K562 (cell line): ENCODE measurements around the gene THSD8. TPM values are rescaled to one million over a fixed set of nuclear protein-coding genes. Genes with fewer than 3 reads are reported as not detected.
A peak's percentile ranks its signal among the peaks of the same experiment; 100 is the strongest.

Experiments
- ATF2 ChIP-seq: sonication (generic); formaldehyde crosslinking; IDR thresholded peaks from 2 replicates; pipeline ENCODE4 v1.8.1; 2022; ENCODE audit warnings: missing genetic modification reagents
- E4F1 ChIP-seq: fragments of 250-450 bp; sonication (Bioruptor Pico); IDR thresholded peaks from 2 replicates; pipeline ENCODE4 v1.5.0; 2021; ENCODE audit warnings: mild to moderate bottlenecking, borderline replicate concordance
- ELF2 ChIP-seq: fragments of 250-450 bp; sonication (Bioruptor Pico); IDR thresholded peaks from 2 replicates; pipeline ENCODE4 v1.5.0; 2021; ENCODE audit warnings: mild to moderate bottlenecking
- HDAC1 ChIP-seq, 2 experiments: fragments of 450-650 bp; IDR thresholded peaks; 2 replicates each; pipeline ENCODE4 v1.6.1; 2016 to 2017; ENCODE audit warnings: inconsistent platforms in 1 of 2, mild to moderate bottlenecking in 1 of 2, moderate library complexity in 1 of 2
- HMBOX1 ChIP-seq: sonication (generic); IDR thresholded peaks from 2 replicates; pipeline ENCODE4 v1.6.1; 2016
- JUND ChIP-seq, 2 experiments: IDR thresholded peaks; 2 replicates in 1 of 2; 3 replicates in 1 of 2; pipeline ENCODE4 v1.6.1; 2011; ENCODE audit warnings: borderline replicate concordance in 2 of 2, low read depth in 2 of 2, low read length in 2 of 2, improper control_type of control experiment in 1 of 2, missing biosample characterization in 1 of 2, missing genetic modification characterization in 1 of 2, missing genetic modification reagents in 1 of 2
- KLF6 ChIP-seq: fragments of 250-450 bp; sonication (Bioruptor Pico); IDR thresholded peaks from 2 replicates; pipeline ENCODE4 v1.4.0; 2020; ENCODE audit warnings: mild to moderate bottlenecking, moderate library complexity, borderline replicate concordance
- MAZ ChIP-seq, 2 experiments: fragments of 450-650 bp in 1 of 2; sonication (generic) in 1 of 2; formaldehyde crosslinking; IDR thresholded peaks in 1 of 2; conservative IDR thresholded peaks in 1 of 2; 2 replicates each; pipeline versions ENCODE4 v1.4.0 to v1.5.0; 2020; ENCODE audit warnings: mild to moderate bottlenecking in 1 of 2, missing genetic modification reagents in 1 of 2
- MYBL2 ChIP-seq, 2 experiments: fragments of 450-650 bp in 1 of 2; sonication (generic) in 1 of 2; formaldehyde crosslinking in 1 of 2; IDR thresholded peaks; 2 replicates each; pipeline versions ENCODE4 v1.6.1 to v1.8.1; 2017 to 2022; ENCODE audit warnings: borderline replicate concordance in 1 of 2, inconsistent platforms in 1 of 2, low read depth in 1 of 2, mild to moderate bottlenecking in 1 of 2, missing genetic modification reagents in 1 of 2, moderate library complexity in 1 of 2
- MYC ChIP-seq, 2 experiments: fragments of 250-450 bp in 1 of 2; sonication (Bioruptor Pico) in 1 of 2; IDR thresholded peaks; 2 replicates each; pipeline versions ENCODE4 v1.5.1 to v1.6.1; 2012 to 2021; ENCODE audit warnings: low read depth in 2 of 2, borderline replicate concordance in 1 of 2, improper control_type of control experiment in 1 of 2, low read length in 1 of 2, mild to moderate bottlenecking in 1 of 2, moderate library complexity in 1 of 2
- NCOA4 ChIP-seq: fragments of 450-650 bp; IDR thresholded peaks from 2 replicates; pipeline ENCODE4 v1.6.1; 2018; ENCODE audit warnings: mild to moderate bottlenecking; ENCODE audit not compliant: partially characterized antibody
- SNIP1 ChIP-seq: fragments of 450-650 bp; IDR thresholded peaks from 2 replicates; pipeline ENCODE4 v1.7.1; 2017; ENCODE audit warnings: low read depth, mild to moderate bottlenecking
- SRSF3 ChIP-seq: fragments of 200-400 bp; formaldehyde crosslinking; IDR thresholded peaks from 2 replicates; pipeline ENCODE4 v1.6.1; 2016; ENCODE audit warnings: mild to moderate bottlenecking, low read length, moderate library complexity; ENCODE audit not compliant: insufficient read depth
- ZBTB9 ChIP-seq: fragments of 450-650 bp; formaldehyde crosslinking; IDR thresholded peaks from 2 replicates; pipeline ENCODE4 v1.4.0; 2020; ENCODE audit warnings: mild to moderate bottlenecking, moderate library complexity
- ZFP30 ChIP-seq: fragments of 250-450 bp; sonication (Bioruptor Pico); IDR thresholded peaks from 2 replicates; pipeline ENCODE4 v1.8.0; 2022; ENCODE audit warnings: moderate library complexity, mild to moderate bottlenecking, inconsistent platforms, borderline replicate concordance
- ZNF12 ChIP-seq: sonication (generic); formaldehyde crosslinking; IDR thresholded peaks from 2 replicates; pipeline ENCODE4 v1.4.0; 2020; ENCODE audit warnings: mild to moderate bottlenecking, missing genetic modification reagents
- ZNF584 ChIP-seq: fragments of 200-800 bp; sonication (Bioruptor generic); IDR thresholded peaks from 2 replicates; pipeline ENCODE4 v1.6.1; 2016; ENCODE audit warnings: low read depth, mild to moderate bottlenecking, missing genetic modification characterization, missing compliant biosample characterization
- ZNF778 ChIP-seq: fragments of 450-650 bp; formaldehyde crosslinking; IDR thresholded peaks from 2 replicates; pipeline ENCODE4 v1.4.0; 2020; ENCODE audit warnings: mild to moderate bottlenecking, moderate library complexity
- polyA plus RNA-seq, 8 experiments: library from polyadenylated mRNA; depleted of rRNA in 4 of 8; stranded (reverse) in 5 of 8; unstranded in 3 of 8; fragments of >200 nt; fragmentation: Nextera tagmentation in 2 of 8; fragmentation: Illumina TruSeq in 1 of 8; extraction: Ambion mirVana in 2 of 8; extraction: Trizol in 1 of 8; gene quantifications; 2 replicates each; pipeline versions ENCODE4 v1.2.1 to v1.2.3, GENCODE V29; 2011 to 2014; ENCODE audit warnings: inconsistent platforms in 1 of 8, missing spikeins in 1 of 8
- total RNA-seq, 7 experiments: library from RNA; depleted of rRNA in 6 of 7; stranded (reverse); fragments of >200 nt in 6 of 7; fragmentation: Illumina TruSeq in 2 of 7; extraction: Trizol in 2 of 7; gene quantifications; 2 replicates each; pipeline versions ENCODE4 v1.2.1 to v1.2.3, GENCODE V29; 2011 to 2021; ENCODE audit warnings: low replicate concordance in 1 of 7

Gene THSD8
- total and polyA plus RNA-seq, 9 of the 15 experiments (the other 6 are each of a cell fraction or from before 2014, with no cell fraction given): 8.4 to 42.4 (median 19.9) TPM; not detected in 2

GRCh38 chr19:12757544-12758274, 44.2 kb upstream of the THSD8 start (continued):
- TF ChIP-seq SRSF3 (no peak), ELF2 (CRISPR knock-in tag) (no peak), JUND (IDR thresholded peaks at IDR 0.05; ENCODE audit: borderline replicate concordance, low read depth, low read length) (peak; percentile 43; the same call in 1 of the 2 replicates), JUND (tag; IDR thresholded peaks at IDR 0.05; ENCODE audit: borderline replicate concordance, low read depth, low read length) (no peak; the same call in 2 of the 3 replicates), ZNF778 (no peak), ZNF584 (CRISPR knock-in tag) (no peak), HMBOX1 (no peak), NCOA4 (no peak), MYBL2 (IDR thresholded peaks at IDR 0.05; ENCODE audit: low read depth) (no peak), MYBL2 (CRISPR knock-in tag; IDR thresholded peaks at IDR 0.05; ENCODE audit: borderline replicate concordance) (no peak), KLF6 (no peak), E4F1 (CRISPR knock-in tag) (no peak), ZBTB9 (CRISPR knock-in tag) (no peak), MAZ (CRISPR knock-in tag; conservative IDR thresholded peaks at IDR 0.05 in 1 of 2, IDR thresholded peaks at IDR 0.05 in 1 of 2) (peak in 1 of 2 experiments; percentile 78; a peak in 2 of 4 replicates), ZFP30 (CRISPR knock-in tag) (no peak), MYC (IDR thresholded peaks at IDR 0.05; ENCODE audit: low read depth, low read length) (peak; percentile 61; the same call in 1 of the 2 replicates), MYC (CRISPR knock-in tag; IDR thresholded peaks at IDR 0.05; ENCODE audit: borderline replicate concordance, low read depth) (no peak), ZNF12 (CRISPR knock-in tag) (no peak), SNIP1 (no peak), HDAC1 (IDR thresholded peaks at IDR 0.05) (no peak), ATF2 (CRISPR knock-in tag) (peak; percentile 23; the same call in 1 of the 2 replicates)
